ENCODE results near the gene FBXW7.

GRCh38 chr4:152522754-152523153, 13.1 kb downstream of the FBXW7 start:
- TF ChIP-seq CTCF (CRISPR knock-in tag; IDR thresholded peaks at IDR 0.05) (no peak), SMAD3 (CRISPR knock-in tag; IDR thresholded peaks at IDR 0.05) (no peak), SAFB2 (CRISPR knock-in tag; IDR thresholded peaks at IDR 0.05; ENCODE audit: borderline replicate concordance, low read depth) (no peak), CHD2 (IDR thresholded peaks at IDR 0.05; ENCODE audit: low read depth, low read length) (no peak), GABPB1 (CRISPR knock-in tag; IDR thresholded peaks at IDR 0.05) (no peak), MEIS2 (CRISPR knock-in tag; IDR thresholded peaks at IDR 0.05) (no peak), NCOA5 (CRISPR knock-in tag; IDR thresholded peaks at IDR 0.05) (no peak), BCL6 (CRISPR knock-in tag; IDR thresholded peaks at IDR 0.05) (no peak), SIN3A (IDR thresholded peaks at IDR 0.05; ENCODE audit: borderline replicate concordance, low read depth, low read length) (no peak)

Data from HepG2 (cell line).